Caco-2 (cell line): ENCODE results near the gene ABL2. TPM values are rescaled to one million over a fixed set of nuclear protein-coding genes. Genes with fewer than 3 reads are reported as not detected.

Source experiments
- BruUV-seq: library from RNA; stranded (reverse); fragments of 400-500 nt; replicated peaks from 2 replicates; lab custom pipeline; 2021; lab: Mats Ljungman, UMichigan
- CTCF ChIA-PET: fragments of 300-600 bp; sonication (Branson Sonifier 250); formaldehyde crosslinking; loops from one replicate; lab custom pipeline; 2022; ENCODE audit warnings: antibody characterized with exemption; lab: Charles Lee
- POLR2A ChIA-PET: fragments of 300-600 bp; sonication (Branson Sonifier 250); formaldehyde crosslinking; loops from one replicate; lab custom pipeline; 2022; ENCODE audit warnings: antibody characterized with exemption; lab: Charles Lee
- DNase-seq, 2 experiments: peaks; one replicate each; pipeline versions ENCODE4 v3.0.0 to v3.0.0-alpha.2; 2020 to 2022
- H3K27me3 ChIP-seq: replicated peaks from 2 replicates; pipeline ENCODE4 v1.6.0; 2011; ENCODE audit warnings: low read length; ENCODE audit not compliant: control insufficient read depth, insufficient read depth
- H3K36me3 ChIP-seq: 2 replicates; pipeline ENCODE4 v1.5.1; 2011; ENCODE audit warnings: low read length; ENCODE audit not compliant: control insufficient read depth, insufficient read depth
- H3K4me1 ChIP-seq: fragments of 250-450 bp; sonication (Bioruptor Pico); 2 replicates; pipeline ENCODE4 v1.5.1; 2020; ENCODE audit warnings: mild to moderate bottlenecking
- H3K4me3 ChIP-seq: 2 replicates; pipeline ENCODE4 v1.5.1; 2011; ENCODE audit warnings: low read depth, mild to moderate bottlenecking, control low read depth, low read length
- H3K9me3 ChIP-seq: fragments of 250-450 bp; sonication (Bioruptor Pico); 2 replicates; pipeline ENCODE4 v1.5.1; 2020; ENCODE audit warnings: mild to moderate bottlenecking, moderate library complexity
- H3K27ac Mint-ChIP-seq: one replicate; pipeline ENCODE4 v1.8.0; 2022; ENCODE audit warnings: mixed read lengths; ENCODE audit not compliant: unreplicated experiment
- H3K27me3 Mint-ChIP-seq: one replicate; pipeline ENCODE4 v1.8.0; 2022; ENCODE audit warnings: mixed read lengths; ENCODE audit not compliant: insufficient read depth, unreplicated experiment
- H3K36me3 Mint-ChIP-seq: one replicate; pipeline ENCODE4 v1.8.0; 2022; ENCODE audit warnings: mild to moderate bottlenecking, mixed read lengths; ENCODE audit not compliant: insufficient read depth, unreplicated experiment
- H3K4me1 Mint-ChIP-seq: one replicate; pipeline ENCODE4 v1.8.0; 2022; ENCODE audit warnings: low read depth, mixed read lengths; ENCODE audit not compliant: unreplicated experiment
- H3K4me3 Mint-ChIP-seq: one replicate; pipeline ENCODE4 v1.8.0; 2022; ENCODE audit warnings: mild to moderate bottlenecking, moderate library complexity, mixed read lengths; ENCODE audit not compliant: unreplicated experiment
- H3K9me3 Mint-ChIP-seq: one replicate; pipeline ENCODE4 v1.8.0; 2022; ENCODE audit warnings: mixed read lengths; ENCODE audit not compliant: unreplicated experiment
- intact Hi-C: fragments of 100-400 bp; cut with micrococcal nuclease; formaldehyde crosslinking; loops from one replicate; pipeline ENCODE4 v1.10.0; 2022; ENCODE audit not compliant: unreplicated experiment
- total RNA-seq: library from RNA; stranded (reverse); gene quantifications from 2 replicates; pipeline ENCODE4 v1.2.3, GENCODE V29; 2022
- TF ChIP-seq, protein P1 (sequence below), 2 experiments: fragments of 200-600 bp in 1 of 2; IDR thresholded peaks; 1 replicate in 1 of 2; 2 replicates in 1 of 2; pipeline versions ENCODE4 v1.5.1 to v1.8.0; 2011 to 2022; ENCODE audit warnings: antibody characterized with exemption in 1 of 2, control low read depth in 1 of 2, inconsistent platforms in 1 of 2, low read depth in 1 of 2, low read length in 1 of 2, mild to moderate bottlenecking in 1 of 2, moderate library complexity in 1 of 2; ENCODE audit not compliant: insufficient read depth in 1 of 2, severe bottlenecking in 1 of 2, unreplicated experiment in 1 of 2

ABL2 gene
- total RNA-seq, 1 experiment from 2014 or later = 21.6 TPM

GRCh38 chr1:179183857-179184256, 45.6 kb downstream of the ABL2 start:
- Mint-ChIP-seq H3K4me1 (peaks cover 7% of the 10 kb centered on the region), H3K27ac (no peak overlapping the region), H3K27me3 (no peaks in the 10 kb centered on the region), H3K4me3 (no peak overlapping the region), H3K9me3 (no peaks in the 10 kb centered on the region), H3K36me3 (no peaks in the 10 kb centered on the region)
- Histone ChIP-seq H3K36me3 (no peaks in the 10 kb centered on the region), H3K27me3 (no peaks in the 10 kb centered on the region), H3K9me3 (no peaks in the 10 kb centered on the region), H3K4me3 (no peak overlapping the region), H3K4me1 (no peaks in the 10 kb centered on the region)
- BruUV-seq = no TSS peak
- DNase-seq = no peak
- TF ChIP-seq, protein P1, sequence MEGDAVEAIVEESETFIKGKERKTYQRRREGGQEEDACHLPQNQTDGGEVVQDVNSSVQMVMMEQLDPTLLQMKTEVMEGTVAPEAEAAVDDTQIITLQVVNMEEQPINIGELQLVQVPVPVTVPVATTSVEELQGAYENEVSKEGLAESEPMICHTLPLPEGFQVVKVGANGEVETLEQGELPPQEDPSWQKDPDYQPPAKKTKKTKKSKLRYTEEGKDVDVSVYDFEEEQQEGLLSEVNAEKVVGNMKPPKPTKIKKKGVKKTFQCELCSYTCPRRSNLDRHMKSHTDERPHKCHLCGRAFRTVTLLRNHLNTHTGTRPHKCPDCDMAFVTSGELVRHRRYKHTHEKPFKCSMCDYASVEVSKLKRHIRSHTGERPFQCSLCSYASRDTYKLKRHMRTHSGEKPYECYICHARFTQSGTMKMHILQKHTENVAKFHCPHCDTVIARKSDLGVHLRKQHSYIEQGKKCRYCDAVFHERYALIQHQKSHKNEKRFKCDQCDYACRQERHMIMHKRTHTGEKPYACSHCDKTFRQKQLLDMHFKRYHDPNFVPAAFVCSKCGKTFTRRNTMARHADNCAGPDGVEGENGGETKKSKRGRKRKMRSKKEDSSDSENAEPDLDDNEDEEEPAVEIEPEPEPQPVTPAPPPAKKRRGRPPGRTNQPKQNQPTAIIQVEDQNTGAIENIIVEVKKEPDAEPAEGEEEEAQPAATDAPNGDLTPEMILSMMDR (IDR thresholded peaks at IDR 0.05; ENCODE audit: insufficient read depth in 1 of 2, low read depth in 1 of 2, low read length in 1 of 2, severe bottlenecking in 1 of 2, unreplicated experiment in 1 of 2) = no peak
- intact Hi-C loops = no loop called here
- POLR2A ChIA-PET = no interaction called here
- CTCF ChIA-PET = no interaction called here

GRCh38 chr1:179178950-179179349, 50.5 kb downstream of the ABL2 start:
- CTCF ChIA-PET = no interaction called here
- BruUV-seq = no TSS peak
- DNase-seq = no peak
- TF ChIP-seq, protein P1 (IDR thresholded peaks at IDR 0.05; ENCODE audit: insufficient read depth in 1 of 2, low read depth in 1 of 2, low read length in 1 of 2, severe bottlenecking in 1 of 2, unreplicated experiment in 1 of 2) = no peak
- Mint-ChIP-seq H3K36me3 (no peaks in the 10 kb centered on the region), H3K9me3 (no peaks in the 10 kb centered on the region), H3K27ac (no peak overlapping the region), H3K4me3 (no peak overlapping the region), H3K4me1 (peaks cover 13% of the 10 kb centered on the region), H3K27me3 (no peaks in the 10 kb centered on the region)
- Histone ChIP-seq H3K36me3 (no peaks in the 10 kb centered on the region), H3K27me3 (no peaks in the 10 kb centered on the region), H3K9me3 (no peaks in the 10 kb centered on the region), H3K4me3 (no peak overlapping the region), H3K4me1 (no peaks in the 10 kb centered on the region)
- POLR2A ChIA-PET = no interaction called here
- intact Hi-C loops = no loop called here

DNA sequence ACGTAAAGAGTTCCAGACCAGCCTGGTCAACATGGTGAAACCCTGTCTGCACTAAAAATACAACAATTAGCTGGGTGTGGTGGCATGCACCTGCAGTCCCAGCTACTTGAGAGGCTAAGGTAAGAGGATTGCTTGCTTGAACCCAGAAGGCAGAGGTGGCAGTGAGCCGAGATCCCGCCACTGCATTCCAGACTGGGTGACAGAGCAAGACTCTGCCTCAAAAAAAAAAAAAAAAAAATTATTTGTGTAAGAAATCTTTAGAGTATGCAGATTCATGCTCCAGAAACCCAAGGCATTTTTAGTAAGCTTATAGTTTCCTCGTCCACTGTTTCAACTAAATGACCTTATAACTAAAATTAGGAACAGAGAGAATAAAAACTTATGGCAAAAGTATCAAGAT, 51.3 kb downstream of the ABL2 start:
- Mint-ChIP-seq H3K27ac (no peak overlapping the region), H3K9me3 (no peaks in the 10 kb centered on the region), H3K36me3 (no peaks in the 10 kb centered on the region), H3K27me3 (no peaks in the 10 kb centered on the region), H3K4me1 (peaks cover 13% of the 10 kb centered on the region), H3K4me3 (no peak overlapping the region)
- no TSS peak for BruUV-seq
- no peak for DNase-seq
- Histone ChIP-seq H3K4me3 (no peak overlapping the region), H3K9me3 (no peaks in the 10 kb centered on the region), H3K4me1 (no peaks in the 10 kb centered on the region), H3K27me3 (no peaks in the 10 kb centered on the region), H3K36me3 (no peaks in the 10 kb centered on the region)
- TF ChIP-seq, protein P1 (IDR thresholded peaks at IDR 0.05; ENCODE audit: insufficient read depth in 1 of 2, low read depth in 1 of 2, low read length in 1 of 2, severe bottlenecking in 1 of 2, unreplicated experiment in 1 of 2) = no peak
- CTCF ChIA-PET = no interaction called here
- POLR2A ChIA-PET = no interaction called here
- intact Hi-C loops = no loop called here
